KMS-11 (cell line): ENCODE data around the gene PACSIN3.

Experiments
- H2AFZ ChIP-seq: fragments of 200-600 bp; sonication (generic); 2 replicates; pipeline ENCODE4 v1.6.1; 2016; ENCODE audit warnings: antibody characterized with exemption, mixed run types, low read depth
- H3K27ac ChIP-seq: fragments of 200-600 bp; sonication (generic); 2 replicates; pipeline ENCODE4 v1.6.1; 2016; ENCODE audit warnings: mild to moderate bottlenecking, mixed run types
- H3K27me3 ChIP-seq: fragments of 200-600 bp; sonication (generic); 2 replicates; pipeline ENCODE4 v1.6.1; 2017; ENCODE audit warnings: mild to moderate bottlenecking, low read depth, mixed run types, moderate library complexity; ENCODE audit not compliant: insufficient read depth
- H3K36me3 ChIP-seq: fragments of 200-600 bp; sonication (generic); 2 replicates; pipeline ENCODE4 v1.6.1; 2017; ENCODE audit warnings: mild to moderate bottlenecking, mixed run types; ENCODE audit not compliant: insufficient read depth
- H3K4me1 ChIP-seq: fragments of 200-600 bp; sonication (generic); 2 replicates; pipeline ENCODE4 v1.6.1; 2016; ENCODE audit warnings: mild to moderate bottlenecking, low read depth, mixed run types; ENCODE audit not compliant: poor library complexity, severe bottlenecking
- H3K4me2 ChIP-seq: fragments of 200-600 bp; sonication (generic); 2 replicates; pipeline ENCODE4 v1.7.0; 2016; ENCODE audit warnings: mild to moderate bottlenecking, mixed run types
- H3K4me3 ChIP-seq: fragments of 200-600 bp; sonication (generic); IDR thresholded peaks from 2 replicates; pipeline ENCODE4 v1.6.1; 2017; ENCODE audit warnings: low read depth, low read length, mixed read lengths; ENCODE audit not compliant: insufficient read depth
- H3K79me2 ChIP-seq: fragments of 200-600 bp; sonication (generic); 2 replicates; pipeline ENCODE4 v1.6.1; 2016; ENCODE audit warnings: low read depth, mixed run types; ENCODE audit not compliant: insufficient read depth
- H3K9ac ChIP-seq: fragments of 200-600 bp; sonication (generic); 2 replicates; pipeline ENCODE4 v1.6.1; 2016; ENCODE audit warnings: mild to moderate bottlenecking, mixed run types
- H4K20me1 ChIP-seq: fragments of 200-600 bp; sonication (generic); 2 replicates; pipeline ENCODE4 v1.6.1; 2016; ENCODE audit warnings: mild to moderate bottlenecking, mixed run types; ENCODE audit not compliant: insufficient read depth
- CTCF ChIP-seq: fragments of 200-600 bp; sonication (generic); conservative IDR thresholded peaks from 2 replicates; pipeline ENCODE4 v1.6.1; 2017; ENCODE audit warnings: low read depth, mild to moderate bottlenecking, antibody characterized with exemption, low read length, moderate library complexity, mixed read lengths

Gene PACSIN3

GRCh38 chr11:47182380-47182779 is 3.9 kb downstream of the PACSIN3 start:
- Histone ChIP-seq H3K4me2 (no peak overlapping the region), H4K20me1 (no peaks in the 10 kb centered on the region), H3K79me2 (no peaks in the 10 kb centered on the region), H3K4me1 (peaks cover 12% of the 10 kb centered on the region), H3K27ac (no peak overlapping the region), H3K4me3 (no peak overlapping the region), H3K9ac (no peak overlapping the region), H3K36me3 (no peaks in the 10 kb centered on the region), H2AFZ (no peak overlapping the region), H3K27me3 (peaks cover 8% of the 10 kb centered on the region; the same call in 1 of the 2 replicates)
- TF ChIP-seq CTCF: no peak

- no peaks in the 10 kb centered on the region for H3K27me3 ChIP-seq
- H3K79me2 ChIP-seq: peaks cover 3% of the 10 kb centered on the region
- no peak overlapping the region for H2AFZ ChIP-seq
- H3K4me1 ChIP-seq: peaks cover 8% of the 10 kb centered on the region
- no peak overlapping the region for H3K27ac ChIP-seq
- no peak for TF ChIP-seq CTCF
- no peaks in the 10 kb centered on the region for H3K36me3 ChIP-seq
- no peak overlapping the region for H3K4me3 ChIP-seq
- H4K20me1 ChIP-seq: no peaks in the 10 kb centered on the region
- H3K9ac ChIP-seq: no peak overlapping the region
- no peak overlapping the region for H3K4me2 ChIP-seq
These were observed 5.0 kb downstream of the PACSIN3 start for GRCh38 chr11:47181271-47181670.

DNA sequence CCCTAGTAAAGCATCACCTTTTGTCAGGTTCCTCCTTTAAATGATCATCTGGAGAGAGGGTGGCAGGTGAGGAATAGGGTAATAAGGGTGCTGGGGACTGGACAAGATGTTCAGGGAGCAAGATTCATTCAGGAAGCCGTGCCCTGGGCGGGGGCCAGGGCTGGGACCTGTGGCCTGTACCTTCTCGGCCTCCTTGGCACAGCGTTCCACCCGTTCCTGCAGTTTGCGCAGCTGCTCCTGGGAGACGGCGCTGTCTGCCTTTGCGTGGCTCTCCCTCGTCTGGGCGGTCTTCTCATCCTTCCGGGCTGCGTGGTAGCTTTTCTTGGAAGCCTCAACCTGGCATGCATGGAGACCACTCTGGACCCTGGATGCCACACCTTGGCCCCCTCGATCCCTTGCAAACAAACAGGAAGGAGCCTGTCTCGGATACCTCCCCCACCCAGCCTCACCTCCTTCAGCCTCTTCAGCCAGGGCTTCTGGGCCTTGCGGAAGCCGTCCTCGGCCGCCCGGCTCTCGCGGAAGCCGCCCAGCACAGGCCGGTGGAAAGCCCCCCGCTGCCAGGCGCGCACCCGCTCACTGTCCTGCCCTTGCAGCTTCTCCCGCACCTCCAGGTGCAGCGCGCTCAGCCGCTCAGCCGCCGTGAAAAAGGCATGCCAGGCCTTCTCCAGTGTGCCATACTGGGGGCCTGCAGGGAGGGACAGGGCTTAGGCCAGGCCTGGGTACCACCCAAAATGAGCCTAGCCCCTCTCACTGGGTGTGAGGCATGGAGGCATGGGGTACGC is 6.0 kb downstream of the PACSIN3 start:
- Histone ChIP-seq H3K27ac (no peak overlapping the region), H3K4me1 (peaks cover 15% of the 10 kb centered on the region), H3K9ac (no peak overlapping the region), H2AFZ (no peak overlapping the region), H3K4me2 (no peak overlapping the region), H3K36me3 (no peaks in the 10 kb centered on the region), H3K4me3 (no peak overlapping the region), H3K79me2 (peaks cover 14% of the 10 kb centered on the region), H3K27me3 (no peaks in the 10 kb centered on the region), H4K20me1 (no peaks in the 10 kb centered on the region)
- TF ChIP-seq CTCF: no peak

DNA sequence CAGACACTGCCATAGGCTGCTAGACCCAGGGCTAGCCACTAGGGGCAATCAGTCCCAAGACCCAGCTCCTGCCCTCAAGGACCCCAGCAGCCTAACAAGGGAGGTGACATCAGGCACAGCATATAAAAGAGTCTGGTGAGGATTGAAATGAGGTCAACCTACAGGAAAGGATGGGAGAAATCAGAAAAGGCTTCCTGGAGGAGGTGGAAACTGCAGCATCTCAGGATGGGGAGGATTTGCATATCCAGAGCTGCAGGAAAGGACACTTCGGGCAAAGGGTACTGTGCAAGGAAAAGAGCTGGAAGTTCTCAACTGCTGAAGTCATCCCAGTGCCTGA is 6.6 kb downstream of the PACSIN3 start:
- H3K27me3 ChIP-seq: no peaks in the 10 kb centered on the region
- peaks cover 20% of the 10 kb centered on the region for H3K79me2 ChIP-seq
- H3K36me3 ChIP-seq: no peaks in the 10 kb centered on the region
- no peak overlapping the region for H3K27ac ChIP-seq
- H3K9ac ChIP-seq: no peak overlapping the region
- TF ChIP-seq CTCF: peak; percentile 74
- H3K4me3 ChIP-seq: no peak overlapping the region
- no peaks in the 10 kb centered on the region for H4K20me1 ChIP-seq
- no peak overlapping the region for H3K4me2 ChIP-seq
- no peak overlapping the region for H2AFZ ChIP-seq
- peaks cover 21% of the 10 kb centered on the region for H3K4me1 ChIP-seq
